Keratinocyte (primary cell): Measurements from ENCODE around the gene FRS3. TPM values are rescaled to one million over a fixed set of nuclear protein-coding genes. Genes with fewer than 3 reads are reported as not detected.

Experiments
- DNase-seq: peaks from one replicate; pipeline ENCODE4 v3.0.0-alpha.2; 2011; ENCODE audit warnings: low read depth, missing footprints, low spot score
- FAIRE-seq: peaks from 2 replicates; lab custom pipeline; 2011; peaks lifted over from hg19 to GRCh38; lab: Jason Lieb, UNC
- H2AFZ ChIP-seq: 2 replicates; pipeline ENCODE4 v1.6.0; 2012; ENCODE audit warnings: low read length, control low read depth, inconsistent platforms; ENCODE audit not compliant: control insufficient read depth
- H3K27ac ChIP-seq: 2 replicates; pipeline ENCODE4 v1.5.1; 2011; ENCODE audit warnings: low read length; ENCODE audit not compliant: control insufficient read depth, insufficient read depth
- H3K27me3 ChIP-seq: 3 replicates; pipeline ENCODE4 v1.6.0; 2011; ENCODE audit warnings: low read length; ENCODE audit not compliant: control insufficient read depth, insufficient read depth; ENCODE audit errors: extremely low read depth
- H3K36me3 ChIP-seq, 2 experiments: 2 replicates in 1 of 2; 3 replicates in 1 of 2; pipeline ENCODE4 v1.5.1; 2011; ENCODE audit warnings: low read length in 2 of 2, mild to moderate bottlenecking in 1 of 2; ENCODE audit not compliant: control insufficient read depth in 2 of 2, insufficient read depth in 2 of 2; ENCODE audit errors: extremely low read depth in 1 of 2
- H3K4me1 ChIP-seq: 3 replicates; pipeline ENCODE4 v1.5.1; 2011; ENCODE audit warnings: low read length; ENCODE audit not compliant: control insufficient read depth, insufficient read depth; ENCODE audit errors: extremely low read depth
- H3K4me2 ChIP-seq: 3 replicates; pipeline ENCODE4 v1.6.0; 2011; ENCODE audit warnings: low read depth, low read length; ENCODE audit not compliant: control insufficient read depth, insufficient read depth; ENCODE audit errors: extremely low read depth
- H3K4me3 ChIP-seq, 3 experiments: fragments of 200-600 bp in 1 of 3; sonication (generic) in 1 of 3; 2 replicates in 2 of 3; 3 replicates in 1 of 3; pipeline ENCODE4 v1.5.1; 2011 to 2016; ENCODE audit warnings: low read length in 3 of 3, mild to moderate bottlenecking in 3 of 3, control low read depth in 2 of 3, inconsistent platforms in 1 of 3, low read depth in 1 of 3, mixed read lengths in 1 of 3, mixed run types in 1 of 3, moderate library complexity in 1 of 3; ENCODE audit not compliant: control insufficient read depth in 2 of 3, insufficient read depth in 2 of 3; ENCODE audit errors: extremely low read depth in 1 of 3
- H3K79me2 ChIP-seq: 2 replicates; pipeline ENCODE4 v1.6.0; 2012; ENCODE audit warnings: low read length; ENCODE audit not compliant: control insufficient read depth, insufficient read depth
- H3K9ac ChIP-seq: 3 replicates; pipeline ENCODE4 v1.6.0; 2011; ENCODE audit warnings: low read length; ENCODE audit not compliant: control insufficient read depth, insufficient read depth; ENCODE audit errors: extremely low read depth
- H3K9me1 ChIP-seq: 3 replicates; pipeline ENCODE4 v1.6.0; 2011; ENCODE audit warnings: low read length; ENCODE audit not compliant: control insufficient read depth, insufficient read depth; ENCODE audit errors: extremely low read depth
- H3K9me3 ChIP-seq: 2 replicates; pipeline ENCODE4 v1.5.1; 2012; ENCODE audit warnings: low read depth, low read length; ENCODE audit not compliant: control insufficient read depth
- H4K20me1 ChIP-seq: 3 replicates; pipeline ENCODE4 v1.6.0; 2011; ENCODE audit warnings: low read length; ENCODE audit not compliant: control insufficient read depth, insufficient read depth; ENCODE audit errors: extremely low read depth
- EZH2 ChIP-seq: IDR thresholded peaks from one replicate; pipeline ENCODE4 v1.6.1; 2012; ENCODE audit warnings: inconsistent platforms, mild to moderate bottlenecking, low read length, moderate library complexity
- dilution Hi-C: fragments of 300-500 bp; cut with MboI; formaldehyde crosslinking; loops from one replicate; pipeline ENCODE4 v1.7.0; 2020; ENCODE audit warnings: low sequenced_read_pairs; ENCODE audit not compliant: extremely low pct_ligation_motif_present
- polyA plus RNA-seq, 5 experiments: library from polyadenylated mRNA; depleted of rRNA in 3 of 5; stranded (reverse) in 3 of 5; stranded (forward) in 1 of 5; unstranded in 1 of 5; fragments of >200 nt; gene quantifications; 1 replicate in 1 of 5; 2 replicates in 3 of 5; 3 replicates in 1 of 5; pipeline versions ENCODE4 v1.2.1 to v1.2.3, GENCODE V29; 2011 to 2012; ENCODE audit warnings: missing spikeins in 2 of 5, low read depth in 1 of 5, low replicate concordance in 1 of 5
- TF ChIP-seq, protein P1 (sequence below), 3 experiments: IDR thresholded peaks in 1 of 3; conservative IDR thresholded peaks in 1 of 3; optimal IDR thresholded peaks in 1 of 3; 2 replicates in 2 of 3; 3 replicates in 1 of 3; pipeline versions ENCODE3 to v1.5.1; 2011; ENCODE audit warnings: low read length in 3 of 3, mild to moderate bottlenecking in 3 of 3, moderate library complexity in 2 of 3, control low read depth in 1 of 3, inconsistent platforms in 1 of 3; ENCODE audit not compliant: insufficient read depth in 2 of 3; ENCODE audit errors: extremely low read depth in 1 of 3

FRS3 gene
- polyA plus RNA-seq, 1 donor (not counting 4 experiments of a cell fraction or from before 2014, with no cell fraction given): 2.0 TPM

DNA sequence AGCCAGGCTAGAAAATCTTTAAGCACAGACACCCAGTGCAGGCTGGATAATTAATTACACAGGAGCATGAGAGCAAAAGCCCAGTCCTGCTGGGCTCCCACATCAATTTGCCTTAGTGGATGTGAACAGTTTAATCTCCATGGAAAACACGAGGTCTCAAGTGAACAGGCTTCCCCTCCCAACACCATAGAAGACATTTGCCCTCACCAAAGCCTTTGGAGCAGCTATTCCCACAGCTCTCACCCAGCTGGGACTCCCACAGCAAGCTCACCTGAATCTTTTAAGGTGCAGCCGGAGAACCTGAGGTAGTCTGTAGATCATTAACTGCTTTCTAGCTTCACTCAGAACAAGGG, 19.8 kb upstream of the FRS3 start:
- dilution Hi-C loops: no loop called here
- DNase-seq (no peak), FAIRE-seq (no peak)
- TF ChIP-seq, protein P1, sequence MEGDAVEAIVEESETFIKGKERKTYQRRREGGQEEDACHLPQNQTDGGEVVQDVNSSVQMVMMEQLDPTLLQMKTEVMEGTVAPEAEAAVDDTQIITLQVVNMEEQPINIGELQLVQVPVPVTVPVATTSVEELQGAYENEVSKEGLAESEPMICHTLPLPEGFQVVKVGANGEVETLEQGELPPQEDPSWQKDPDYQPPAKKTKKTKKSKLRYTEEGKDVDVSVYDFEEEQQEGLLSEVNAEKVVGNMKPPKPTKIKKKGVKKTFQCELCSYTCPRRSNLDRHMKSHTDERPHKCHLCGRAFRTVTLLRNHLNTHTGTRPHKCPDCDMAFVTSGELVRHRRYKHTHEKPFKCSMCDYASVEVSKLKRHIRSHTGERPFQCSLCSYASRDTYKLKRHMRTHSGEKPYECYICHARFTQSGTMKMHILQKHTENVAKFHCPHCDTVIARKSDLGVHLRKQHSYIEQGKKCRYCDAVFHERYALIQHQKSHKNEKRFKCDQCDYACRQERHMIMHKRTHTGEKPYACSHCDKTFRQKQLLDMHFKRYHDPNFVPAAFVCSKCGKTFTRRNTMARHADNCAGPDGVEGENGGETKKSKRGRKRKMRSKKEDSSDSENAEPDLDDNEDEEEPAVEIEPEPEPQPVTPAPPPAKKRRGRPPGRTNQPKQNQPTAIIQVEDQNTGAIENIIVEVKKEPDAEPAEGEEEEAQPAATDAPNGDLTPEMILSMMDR (optimal IDR thresholded peaks at IDR 0.05 in 1 of 3, IDR thresholded peaks at IDR 0.05 in 1 of 3, conservative IDR thresholded peaks at IDR 0.05 in 1 of 3; ENCODE audit: extremely low read depth in 1 of 3, insufficient read depth in 2 of 3, low read length in 3 of 3): no peak
- no peak for TF ChIP-seq EZH2
- Histone ChIP-seq H2AFZ (no peak overlapping the region), H3K4me3 (no peak overlapping the region), H4K20me1 (no peaks in the 10 kb centered on the region), H3K9ac (no peak overlapping the region), H3K9me3 (no peaks in the 10 kb centered on the region), H3K9me1 (no peaks in the 10 kb centered on the region), H3K27me3 (no peaks in the 10 kb centered on the region), H3K4me1 (no peaks in the 10 kb centered on the region), H3K27ac (no peak overlapping the region), H3K4me2 (no peak overlapping the region), H3K79me2 (no peaks in the 10 kb centered on the region), H3K36me3 (peaks cover 6 to 10% of the 10 kb centered on the region in 2 experiments)

DNA sequence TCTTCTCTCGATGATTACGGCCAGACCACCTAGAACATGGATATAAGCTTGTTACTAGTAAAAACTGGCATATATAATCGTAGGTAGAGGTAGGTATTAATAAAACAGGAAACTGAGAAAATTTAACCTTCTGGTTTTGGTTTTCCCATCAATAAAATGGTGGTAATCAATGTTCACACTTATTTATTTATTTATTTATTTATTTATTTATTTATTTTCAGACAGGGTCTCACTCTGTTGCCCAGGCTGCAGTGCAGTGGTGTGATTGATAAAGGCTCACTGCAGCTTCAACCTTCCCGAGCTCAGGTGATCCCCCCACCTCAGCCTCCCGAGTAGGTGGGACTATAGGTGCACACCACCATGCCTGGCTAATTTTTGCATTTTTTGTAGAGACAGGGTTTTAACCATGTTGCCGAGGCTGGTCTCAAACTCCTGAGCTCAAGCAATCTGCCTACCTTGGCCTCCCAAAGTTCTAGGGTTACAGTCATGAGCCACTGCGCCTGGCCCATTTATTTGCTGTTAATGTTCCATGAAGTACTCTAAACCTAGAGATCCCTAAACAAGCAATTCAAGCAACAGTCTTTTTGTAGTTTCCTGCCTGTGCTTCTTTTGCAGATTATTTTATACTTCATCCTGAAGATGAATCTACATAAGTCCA, 19.3 kb upstream of the FRS3 start:
- TF ChIP-seq EZH2: no peak
- no peak overlapping the region for H3K4me3 ChIP-seq
- no peak overlapping the region for H3K27ac ChIP-seq
- H3K9me3 ChIP-seq: no peaks in the 10 kb centered on the region
- dilution Hi-C loops: no loop called here
- no peak overlapping the region for H3K4me2 ChIP-seq
- peaks cover 6 to 10% of the 10 kb centered on the region in 2 experiments for H3K36me3 ChIP-seq
- no peaks in the 10 kb centered on the region for H3K4me1 ChIP-seq
- no peak overlapping the region for H3K9ac ChIP-seq
- H3K79me2 ChIP-seq: no peaks in the 10 kb centered on the region
- no peak overlapping the region for H2AFZ ChIP-seq
- no peak for DNase-seq
- no peaks in the 10 kb centered on the region for H3K27me3 ChIP-seq
- no peak for FAIRE-seq
- no peaks in the 10 kb centered on the region for H3K9me1 ChIP-seq
- no peaks in the 10 kb centered on the region for H4K20me1 ChIP-seq

DNA sequence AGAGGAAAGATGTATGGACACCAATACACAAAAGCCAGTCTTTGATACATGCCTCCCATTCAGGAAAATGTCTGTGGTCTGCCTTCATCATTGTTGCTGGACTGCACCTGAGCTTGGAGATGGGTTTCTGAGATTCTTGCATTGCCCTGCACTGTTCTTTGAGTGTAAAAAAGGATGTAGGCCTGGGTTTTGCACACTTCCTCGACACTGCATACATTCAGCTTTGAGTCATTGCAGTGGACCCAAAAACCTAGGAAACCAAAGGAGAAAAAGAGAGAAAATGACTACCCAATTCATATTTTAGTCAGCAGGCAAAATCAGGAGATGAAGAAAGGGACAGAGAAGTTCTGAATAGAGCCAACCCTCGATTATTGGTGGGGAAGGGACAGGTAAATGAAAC, 16.8 kb upstream of the FRS3 start:
- Histone ChIP-seq H4K20me1 (no peaks in the 10 kb centered on the region), H3K79me2 (no peaks in the 10 kb centered on the region), H3K36me3 (peaks cover 6 to 10% of the 10 kb centered on the region in 2 experiments), H3K9me1 (no peaks in the 10 kb centered on the region), H2AFZ (no peak overlapping the region), H3K4me2 (no peak overlapping the region), H3K27ac (no peak overlapping the region), H3K4me3 (no peak overlapping the region), H3K27me3 (no peaks in the 10 kb centered on the region), H3K4me1 (no peaks in the 10 kb centered on the region), H3K9me3 (no peaks in the 10 kb centered on the region), H3K9ac (no peak overlapping the region)
- dilution Hi-C loops: no loop called here
- no peak for FAIRE-seq
- no peak for DNase-seq
- TF ChIP-seq, protein P1 (optimal IDR thresholded peaks at IDR 0.05 in 1 of 3, IDR thresholded peaks at IDR 0.05 in 1 of 3, conservative IDR thresholded peaks at IDR 0.05 in 1 of 3; ENCODE audit: extremely low read depth in 1 of 3, insufficient read depth in 2 of 3, low read length in 3 of 3): no peak
- TF ChIP-seq EZH2: no peak
